A549 (cell line): ENCODE measurements around the gene SCN9A. TPM values are rescaled to one million over a fixed set of nuclear protein-coding genes. Genes with fewer than 3 reads are reported as not detected.

ENCODE experiments used
- ATAC-seq, 2 experiments: fragments of 200-7000 bp in 1 of 2; fragments of >200 bp in 1 of 2; cut with Nextera tagmentation in 1 of 2; cut with Tn5 transposase in 1 of 2; 3 replicates each; pipeline versions ENCODE4 v1.8.0 to v1.9.1; 2018 to 2020; ENCODE audit warnings: mild to moderate bottlenecking in 1 of 2, moderate library complexity in 1 of 2
- CTCF ChIA-PET: fragments of 300-600 bp; sonication (Branson Sonifier 250); formaldehyde crosslinking; extraction: SDS; loops from one replicate; lab custom pipeline; 2021; ENCODE audit warnings: antibody characterized with exemption, inconsistent platforms; lab: Yijun Ruan, JAX
- POLR2A ChIA-PET: fragments of 350-600 bp; formaldehyde crosslinking; extraction: SDS; loops from one replicate; lab custom pipeline; 2021; ENCODE audit warnings: antibody characterized with exemption, inconsistent platforms; lab: Yijun Ruan, JAX
- DNase-seq, 2 experiments: peaks; one replicate each; pipeline versions ENCODE4 v3.0.0 to v3.0.0-alpha.2; 2011 to 2016; ENCODE audit warnings: low read depth in 1 of 2, low spot score in 1 of 2
- FAIRE-seq: peaks from 2 replicates; lab custom pipeline; 2011; peaks lifted over from hg19 to GRCh38; lab: Jason Lieb, UNC
- H3K27ac ChIP-seq, 2 experiments: fragments of >200 bp; sonication (Bioruptor Twin); formaldehyde crosslinking; 3 replicates each; pipeline ENCODE4 v1.5.1; 2016 to 2017
- H3K4me1 ChIP-seq: fragments of >200 bp; sonication (Bioruptor Twin); formaldehyde crosslinking; 3 replicates; pipeline ENCODE4 v1.6.1; 2016
- H3K4me2 ChIP-seq: fragments of >200 bp; sonication (Bioruptor Twin); formaldehyde crosslinking; 3 replicates; pipeline ENCODE4 v1.6.1; 2016
- H3K4me3 ChIP-seq: fragments of >200 bp; sonication (Bioruptor Twin); formaldehyde crosslinking; 3 replicates; pipeline ENCODE4 v1.5.1; 2016
- H3K9me3 ChIP-seq: fragments of >200 bp; sonication (Bioruptor Twin); formaldehyde crosslinking; 3 replicates; pipeline ENCODE4 v1.6.1; 2016
- CHD2 ChIP-seq: fragments of 150-350 bp; IDR thresholded peaks from 2 replicates; pipeline ENCODE4 v1.6.1; 2014; ENCODE audit warnings: low read length; ENCODE audit not compliant: partially characterized antibody
- CHD4 ChIP-seq: fragments of 200-600 bp; sonication (generic); IDR thresholded peaks from 2 replicates; pipeline ENCODE4 v1.6.1; 2016; ENCODE audit warnings: antibody characterized with exemption, mild to moderate bottlenecking, borderline replicate concordance
- EHMT2 ChIP-seq: fragments of 200-600 bp; sonication (generic); IDR thresholded peaks from 2 replicates; pipeline ENCODE4 v1.6.1; 2016; ENCODE audit warnings: antibody characterized with exemption, low read depth, mild to moderate bottlenecking, moderate library complexity
- FOSL2 ChIP-seq, 2 experiments: fragments of 450-650 bp in 1 of 2; fragments of >200 bp in 1 of 2; sonication (Bioruptor Twin) in 1 of 2; formaldehyde crosslinking; IDR thresholded peaks; 2 replicates each; pipeline versions ENCODE4 v1.5.0 to v1.6.1; 2016 to 2020; ENCODE audit warnings: mild to moderate bottlenecking in 1 of 2, moderate library complexity in 1 of 2
- FOXS1 ChIP-seq: fragments of 250-450 bp; sonication (Bioruptor Pico); IDR thresholded peaks from 2 replicates; pipeline ENCODE4 v1.5.0; 2020; ENCODE audit warnings: mild to moderate bottlenecking, moderate library complexity
- GATA3 ChIP-seq: IDR thresholded peaks from 2 replicates; pipeline ENCODE4 v1.6.1; 2012; ENCODE audit warnings: borderline replicate concordance
- HEYL ChIP-seq: fragments of 250-450 bp; sonication (Bioruptor Pico); IDR thresholded peaks from 2 replicates; pipeline ENCODE4 v1.8.0; 2021; ENCODE audit warnings: mild to moderate bottlenecking, moderate library complexity
- HOXA7 ChIP-seq: fragments of 250-450 bp; sonication (Bioruptor Pico); IDR thresholded peaks from 2 replicates; pipeline ENCODE4 v1.5.0; 2020; ENCODE audit warnings: mild to moderate bottlenecking, moderate library complexity
- JUN ChIP-seq, 2 experiments: fragments of >200 bp; sonication (Bioruptor Twin); formaldehyde crosslinking; IDR thresholded peaks; 2 replicates in 1 of 2; 3 replicates in 1 of 2; pipeline ENCODE4 v1.6.1; 2016 to 2017
- KDM5A ChIP-seq: fragments of 200-600 bp; sonication (generic); IDR thresholded peaks from 2 replicates; pipeline ENCODE4 v1.6.1; 2016; ENCODE audit warnings: antibody characterized with exemption, mild to moderate bottlenecking
- NPAS2 ChIP-seq: fragments of 250-450 bp; sonication (Bioruptor Pico); IDR thresholded peaks from 2 replicates; pipeline ENCODE4 v1.8.0; 2022; ENCODE audit warnings: mild to moderate bottlenecking, moderate library complexity, borderline replicate concordance
- PHF8 ChIP-seq: fragments of 200-600 bp; sonication (generic); IDR thresholded peaks from 2 replicates; pipeline ENCODE4 v1.6.1; 2016; ENCODE audit warnings: low read depth, mild to moderate bottlenecking, antibody characterized with exemption, moderate library complexity, borderline replicate concordance
- POLR2A ChIP-seq: IDR thresholded peaks from 2 replicates; pipeline ENCODE4 v1.6.1; 2012; ENCODE audit warnings: mild to moderate bottlenecking, low read length
- POLR2AphosphoS2 ChIP-seq: conservative IDR thresholded peaks from 2 replicates; pipeline ENCODE4 v1.6.1; 2012; ENCODE audit warnings: low read length, improper control_type of control experiment, inconsistent platforms
- RAD21 ChIP-seq, 2 experiments: fragments of >200 bp in 1 of 2; sonication (Bioruptor Twin) in 1 of 2; formaldehyde crosslinking in 1 of 2; IDR thresholded peaks in 1 of 2; conservative IDR thresholded peaks in 1 of 2; 2 replicates in 1 of 2; 3 replicates in 1 of 2; pipeline ENCODE4 v1.6.1; 2012 to 2018; ENCODE audit warnings: inconsistent platforms in 1 of 2
- RFX5 ChIP-seq: fragments of 450-650 bp; IDR thresholded peaks from 2 replicates; pipeline ENCODE4 v1.7.1; 2014; ENCODE audit warnings: antibody characterized with exemption, mild to moderate bottlenecking, moderate library complexity
- RNF2 ChIP-seq: fragments of 200-600 bp; sonication (generic); IDR thresholded peaks from 2 replicates; pipeline ENCODE4 v1.6.1; 2016; ENCODE audit warnings: low read depth, mild to moderate bottlenecking, antibody characterized with exemption, moderate library complexity, borderline replicate concordance
- TFCP2L1 ChIP-seq: fragments of 250-450 bp; sonication (Bioruptor Pico); IDR thresholded peaks from 2 replicates; pipeline ENCODE4 v1.5.0; 2021; ENCODE audit warnings: mild to moderate bottlenecking
- TP53 ChIP-seq: fragments of 250-450 bp; sonication (Bioruptor Pico); IDR thresholded peaks from 2 replicates; pipeline ENCODE4 v1.5.0; 2021; ENCODE audit warnings: mild to moderate bottlenecking, moderate library complexity
- ZNF302 ChIP-seq: fragments of 250-450 bp; sonication (Bioruptor Pico); IDR thresholded peaks from 2 replicates; pipeline ENCODE4 v1.9.0; 2021; ENCODE audit warnings: inconsistent platforms, mild to moderate bottlenecking, moderate library complexity
- ZSCAN20 ChIP-seq: fragments of 250-450 bp; sonication (Bioruptor Pico); IDR thresholded peaks from 2 replicates; pipeline ENCODE4 v1.8.0; 2022; ENCODE audit warnings: mild to moderate bottlenecking, moderate library complexity
- WGBS: methylation state at CpG from one replicate; pipeline ENCODE4 v1.1.6; 2017; ENCODE audit errors: missing lambda C conversion rate; 5-methylcytosine and 5-hydroxymethylcytosine counted together
- polyA plus RNA-seq, 4 experiments: library from polyadenylated mRNA; depleted of rRNA in 3 of 4; stranded (reverse); fragments of >200 nt; fragmentation: RNase III in 1 of 4; extraction: RNeasy Plus Mini Kit Qiagen cat#74134 plus additional on column Dnase treatment in 1 of 4; gene quantifications; 2 replicates in 3 of 4; 3 replicates in 1 of 4; pipeline ENCODE4 v1.2.3, GENCODE V29; 2011 to 2017
- TF ChIP-seq, protein P1 (sequence below): IDR thresholded peaks from 2 replicates; pipeline ENCODE4 v1.6.1; 2012; ENCODE audit warnings: low read depth, borderline replicate concordance
- TF ChIP-seq, protein P2 (sequence below): fragments of >200 bp; sonication (Bioruptor Twin); formaldehyde crosslinking; IDR thresholded peaks from 3 replicates; pipeline ENCODE4 v1.5.1; 2016
- TF ChIP-seq, protein P3 (sequence below): IDR thresholded peaks from 2 replicates; pipeline ENCODE4 v1.6.1; 2012
- TF ChIP-seq, protein P4 (sequence below): IDR thresholded peaks from 2 replicates; pipeline ENCODE4 v1.6.1; 2012

Gene SCN9A
- polyA plus RNA-seq, 2 of the 4 experiments (the other 2 are of a cell fraction), result 7.7 to 23.6 TPM

DNA sequence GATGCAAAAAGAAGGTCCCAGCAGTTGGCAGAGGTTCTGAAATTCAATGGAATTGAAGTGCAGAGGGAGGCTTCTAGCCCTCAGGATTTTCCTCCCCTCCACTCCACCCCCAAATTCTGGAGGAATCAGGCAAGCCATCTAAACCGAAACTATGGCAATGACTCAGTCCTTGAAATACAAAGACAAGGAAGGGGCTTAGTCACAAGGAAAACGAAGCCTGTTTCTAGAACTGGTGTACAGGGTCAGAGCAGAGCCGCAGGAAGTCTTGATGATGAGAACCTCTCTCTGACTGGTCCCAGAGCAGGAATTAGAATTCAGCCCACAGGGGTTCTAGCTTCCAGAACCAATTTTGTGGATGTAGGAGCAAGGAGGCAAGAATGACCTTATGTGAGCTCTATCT is 136.2 kb downstream of the SCN9A start:
- H3K4me3 ChIP-seq, result no peak overlapping the region
- peaks cover 13% of the 10 kb centered on the region; the same call in 2 of the 3 replicates for H3K4me1 ChIP-seq
- ATAC-seq (peak; percentile 86 to 93), DNase-seq (peak; percentile 6 to 39), FAIRE-seq (no peak)
- H3K9me3 ChIP-seq, result no peaks in the 10 kb centered on the region
- H3K27ac ChIP-seq, result peak overlapping the region in 1 of 2 experiments; percentile 54; a peak in 2 of 6 replicates
- POLR2A ChIA-PET, result no interaction called here
- CTCF ChIA-PET, result no interaction called here
- 6% methylated on average over 3 of the region's 3 CpGs for WGBS
- peak overlapping the region; percentile 50 for H3K4me2 ChIP-seq
- TF ChIP-seq, protein P1, sequence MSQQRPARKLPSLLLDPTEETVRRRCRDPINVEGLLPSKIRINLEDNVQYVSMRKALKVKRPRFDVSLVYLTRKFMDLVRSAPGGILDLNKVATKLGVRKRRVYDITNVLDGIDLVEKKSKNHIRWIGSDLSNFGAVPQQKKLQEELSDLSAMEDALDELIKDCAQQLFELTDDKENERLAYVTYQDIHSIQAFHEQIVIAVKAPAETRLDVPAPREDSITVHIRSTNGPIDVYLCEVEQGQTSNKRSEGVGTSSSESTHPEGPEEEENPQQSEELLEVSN, result no peak
- TF ChIP-seq ZSCAN20 (CRISPR knock-in tag) (no peak), FOSL2 (IDR thresholded peaks at IDR 0.05) (no peak), FOSL2 (CRISPR knock-in tag; IDR thresholded peaks at IDR 0.05) (peak; percentile 13; the same call in 1 of the 2 replicates)

DNA sequence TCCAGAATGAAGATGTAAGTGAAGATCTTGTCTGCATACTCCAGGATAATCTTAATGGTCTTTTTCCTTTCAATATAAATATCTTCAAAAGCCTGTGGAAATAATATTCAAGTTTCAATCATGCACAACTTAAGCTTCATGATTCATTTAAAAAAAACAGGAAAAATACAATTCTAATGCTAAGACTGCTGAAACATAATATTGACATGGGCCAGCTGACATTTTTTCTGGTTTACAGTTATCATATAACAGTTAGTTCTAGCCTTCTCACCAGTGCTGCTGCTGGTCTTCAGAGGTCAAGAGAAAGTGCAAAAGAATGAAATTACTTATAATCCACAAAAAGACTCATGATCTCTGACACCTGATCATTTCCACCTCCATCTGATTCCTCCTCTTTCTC is 137.6 kb downstream of the SCN9A start:
- ChIA-PET CTCF (interaction anchor here (0.6 kb wide), 1 partner anchor 37 kb away, joined by 3 read pairs; no protein-coding TSS in a partner anchor), POLR2A (no interaction called here)
- no peak for TF ChIP-seq HOXA7
- no peak for TF ChIP-seq HEYL (CRISPR knock-in tag)
- TF ChIP-seq CHD2, result no peak
- no peak for TF ChIP-seq KDM5A
- no peak for ATAC-seq
- no peak overlapping the region for H3K4me2 ChIP-seq
- H3K4me1 ChIP-seq, result peaks cover 22% of the 10 kb centered on the region; the same call in 2 of the 3 replicates
- FAIRE-seq, result no peak
- no peaks in the 10 kb centered on the region for H3K9me3 ChIP-seq
- H3K4me3 ChIP-seq, result no peak overlapping the region
- H3K27ac ChIP-seq, result no peak overlapping the region
- DNase-seq, result no peak

DNA sequence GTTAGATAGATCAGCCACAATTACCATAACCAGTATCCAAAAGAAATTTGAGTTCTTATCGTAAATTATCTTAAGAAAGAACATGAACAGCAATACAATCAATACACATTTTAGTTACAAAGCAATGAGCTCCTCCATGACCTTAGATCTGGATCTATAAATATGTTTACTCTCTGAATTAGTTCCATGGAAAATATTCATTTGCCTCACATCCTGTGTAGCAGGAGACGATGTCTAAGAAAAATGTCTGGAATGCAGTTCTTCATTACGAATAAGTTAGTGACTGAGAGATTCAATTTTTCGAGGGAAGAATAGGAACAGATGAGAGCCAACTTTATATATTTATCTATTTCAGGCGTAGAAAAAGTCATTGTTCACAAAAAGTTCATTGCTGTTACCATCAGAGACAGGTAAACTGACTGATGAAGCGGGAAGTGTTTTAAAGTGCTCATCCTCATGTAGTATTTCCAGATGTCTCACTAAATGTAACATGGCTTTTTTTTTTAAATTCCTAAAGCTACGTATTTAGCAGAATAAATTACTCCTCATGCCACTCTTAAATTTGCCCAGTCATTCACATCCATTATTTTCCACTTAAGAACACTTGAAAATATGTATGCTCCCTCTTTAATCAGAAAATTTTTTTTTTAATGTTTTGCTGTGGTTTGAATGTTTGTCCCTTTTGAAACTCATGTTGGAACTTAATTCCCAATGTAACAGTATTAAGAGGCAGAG is 141.5 kb downstream of the SCN9A start:
- ChIA-PET POLR2A (no interaction called here), CTCF (no interaction called here)
- Histone ChIP-seq H3K4me3 (no peak overlapping the region), H3K27ac (no peak overlapping the region), H3K4me1 (peaks cover 27% of the 10 kb centered on the region; the same call in 2 of the 3 replicates), H3K9me3 (no peaks in the 10 kb centered on the region), H3K4me2 (0 out of 3 replicates have a peak overlapping the region, but pooled peaks have one; percentile 2)
- no peak for FAIRE-seq
- ATAC-seq, result peak in 1 of 2 experiments; percentile 53; a peak in 3 of 6 replicates
- WGBS, result 44% methylated on average over 7 of the region's 7 CpGs
- peak in 1 of 2 experiments; percentile 10 for DNase-seq
- TF ChIP-seq GATA3 (no peak), KDM5A (no peak), RNF2 (no peak), EHMT2 (no peak), ZNF302 (CRISPR knock-in tag) (no peak), RAD21 (conservative IDR thresholded peaks at IDR 0.05 in 1 of 2, IDR thresholded peaks at IDR 0.05 in 1 of 2) (no peak), RFX5 (no peak), TFCP2L1 (CRISPR knock-in tag) (no peak), NPAS2 (CRISPR knock-in tag) (no peak), FOXS1 (CRISPR knock-in tag) (no peak), POLR2A (no peak), CHD4 (no peak), POLR2AphosphoS2 (no peak), PHF8 (no peak), JUN (IDR thresholded peaks at IDR 0.05) (no peak), TP53 (CRISPR knock-in tag) (no peak)
- TF ChIP-seq, protein P2, sequence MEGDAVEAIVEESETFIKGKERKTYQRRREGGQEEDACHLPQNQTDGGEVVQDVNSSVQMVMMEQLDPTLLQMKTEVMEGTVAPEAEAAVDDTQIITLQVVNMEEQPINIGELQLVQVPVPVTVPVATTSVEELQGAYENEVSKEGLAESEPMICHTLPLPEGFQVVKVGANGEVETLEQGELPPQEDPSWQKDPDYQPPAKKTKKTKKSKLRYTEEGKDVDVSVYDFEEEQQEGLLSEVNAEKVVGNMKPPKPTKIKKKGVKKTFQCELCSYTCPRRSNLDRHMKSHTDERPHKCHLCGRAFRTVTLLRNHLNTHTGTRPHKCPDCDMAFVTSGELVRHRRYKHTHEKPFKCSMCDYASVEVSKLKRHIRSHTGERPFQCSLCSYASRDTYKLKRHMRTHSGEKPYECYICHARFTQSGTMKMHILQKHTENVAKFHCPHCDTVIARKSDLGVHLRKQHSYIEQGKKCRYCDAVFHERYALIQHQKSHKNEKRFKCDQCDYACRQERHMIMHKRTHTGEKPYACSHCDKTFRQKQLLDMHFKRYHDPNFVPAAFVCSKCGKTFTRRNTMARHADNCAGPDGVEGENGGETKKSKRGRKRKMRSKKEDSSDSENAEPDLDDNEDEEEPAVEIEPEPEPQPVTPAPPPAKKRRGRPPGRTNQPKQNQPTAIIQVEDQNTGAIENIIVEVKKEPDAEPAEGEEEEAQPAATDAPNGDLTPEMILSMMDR, result no peak
- TF ChIP-seq, protein P3, sequence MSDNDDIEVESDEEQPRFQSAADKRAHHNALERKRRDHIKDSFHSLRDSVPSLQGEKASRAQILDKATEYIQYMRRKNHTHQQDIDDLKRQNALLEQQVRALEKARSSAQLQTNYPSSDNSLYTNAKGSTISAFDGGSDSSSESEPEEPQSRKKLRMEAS, result no peak
- TF ChIP-seq, protein P4, sequence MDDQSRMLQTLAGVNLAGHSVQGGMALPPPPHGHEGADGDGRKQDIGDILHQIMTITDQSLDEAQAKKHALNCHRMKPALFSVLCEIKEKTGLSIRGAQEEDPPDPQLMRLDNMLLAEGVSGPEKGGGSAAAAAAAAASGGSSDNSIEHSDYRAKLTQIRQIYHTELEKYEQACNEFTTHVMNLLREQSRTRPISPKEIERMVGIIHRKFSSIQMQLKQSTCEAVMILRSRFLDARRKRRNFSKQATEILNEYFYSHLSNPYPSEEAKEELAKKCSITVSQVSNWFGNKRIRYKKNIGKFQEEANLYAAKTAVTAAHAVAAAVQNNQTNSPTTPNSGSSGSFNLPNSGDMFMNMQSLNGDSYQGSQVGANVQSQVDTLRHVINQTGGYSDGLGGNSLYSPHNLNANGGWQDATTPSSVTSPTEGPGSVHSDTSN, result no peak
